HCT116 (cell line): ENCODE measurements around the gene MEIS2.

ENCODE experiments used
- EZH2 ChIP-seq: fragments of 200-600 bp; sonication (generic); IDR thresholded peaks from 2 replicates; pipeline ENCODE4 v1.6.1; 2017; ENCODE audit warnings: antibody characterized with exemption, mixed run types
- MAX ChIP-seq: IDR thresholded peaks from 2 replicates; pipeline ENCODE4 v1.6.1; 2012

GRCh38 chr15:36951731-36952247 is 148.6 kb downstream of the MEIS2 start:
- no peak for TF ChIP-seq MAX
- TF ChIP-seq EZH2 = no peak
